Measurements from ENCODE around the gene XXYLT1. TPM values are rescaled to one million over a fixed set of nuclear protein-coding genes. Genes with fewer than 3 reads are reported as not detected.

The XXYLT1 gene
- polyA plus RNA-seq, 2 of the 4 experiments (the other 2 are of a cell fraction): 11.9 to 12.0 TPM

DNA sequence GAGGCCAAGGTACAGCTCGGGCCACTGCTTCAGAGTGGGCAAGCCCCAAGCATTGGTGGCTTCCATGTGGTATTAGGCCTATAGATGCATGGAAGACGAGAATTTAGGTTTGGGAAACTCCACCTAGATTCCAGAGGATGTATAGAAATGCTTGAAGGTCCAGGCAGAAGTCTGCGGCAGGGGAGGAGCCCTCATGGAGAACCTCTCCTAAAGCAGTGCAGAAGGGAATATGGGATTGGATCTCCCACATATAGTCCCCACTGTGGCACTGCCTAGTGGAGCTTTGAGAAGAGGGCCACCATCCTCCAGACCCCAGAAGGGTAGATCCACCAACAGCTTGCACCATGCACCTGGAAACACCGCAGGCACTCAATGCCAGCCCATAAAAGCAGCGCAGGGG, 48.1 kb upstream of the XXYLT1 start (continued):
- TF ChIP-seq HEYL (CRISPR knock-in tag; IDR thresholded peaks at IDR 0.05) (no peak), RCOR1 (IDR thresholded peaks at IDR 0.05; ENCODE audit: low read depth, low read length) (no peak), ZNF302 (CRISPR knock-in tag; IDR thresholded peaks at IDR 0.05) (no peak)
- TF ChIP-seq, protein P1, sequence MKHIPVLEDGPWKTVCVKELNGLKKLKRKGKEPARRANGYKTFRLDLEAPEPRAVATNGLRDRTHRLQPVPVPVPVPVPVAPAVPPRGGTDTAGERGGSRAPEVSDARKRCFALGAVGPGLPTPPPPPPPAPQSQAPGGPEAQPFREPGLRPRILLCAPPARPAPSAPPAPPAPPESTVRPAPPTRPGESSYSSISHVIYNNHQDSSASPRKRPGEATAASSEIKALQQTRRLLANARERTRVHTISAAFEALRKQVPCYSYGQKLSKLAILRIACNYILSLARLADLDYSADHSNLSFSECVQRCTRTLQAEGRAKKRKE (CRISPR knock-in tag; IDR thresholded peaks at IDR 0.05; ENCODE audit: low read depth): no peak
- TF ChIP-seq, protein P2, sequence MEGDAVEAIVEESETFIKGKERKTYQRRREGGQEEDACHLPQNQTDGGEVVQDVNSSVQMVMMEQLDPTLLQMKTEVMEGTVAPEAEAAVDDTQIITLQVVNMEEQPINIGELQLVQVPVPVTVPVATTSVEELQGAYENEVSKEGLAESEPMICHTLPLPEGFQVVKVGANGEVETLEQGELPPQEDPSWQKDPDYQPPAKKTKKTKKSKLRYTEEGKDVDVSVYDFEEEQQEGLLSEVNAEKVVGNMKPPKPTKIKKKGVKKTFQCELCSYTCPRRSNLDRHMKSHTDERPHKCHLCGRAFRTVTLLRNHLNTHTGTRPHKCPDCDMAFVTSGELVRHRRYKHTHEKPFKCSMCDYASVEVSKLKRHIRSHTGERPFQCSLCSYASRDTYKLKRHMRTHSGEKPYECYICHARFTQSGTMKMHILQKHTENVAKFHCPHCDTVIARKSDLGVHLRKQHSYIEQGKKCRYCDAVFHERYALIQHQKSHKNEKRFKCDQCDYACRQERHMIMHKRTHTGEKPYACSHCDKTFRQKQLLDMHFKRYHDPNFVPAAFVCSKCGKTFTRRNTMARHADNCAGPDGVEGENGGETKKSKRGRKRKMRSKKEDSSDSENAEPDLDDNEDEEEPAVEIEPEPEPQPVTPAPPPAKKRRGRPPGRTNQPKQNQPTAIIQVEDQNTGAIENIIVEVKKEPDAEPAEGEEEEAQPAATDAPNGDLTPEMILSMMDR (IDR thresholded peaks at IDR 0.05): no peak

DNA sequence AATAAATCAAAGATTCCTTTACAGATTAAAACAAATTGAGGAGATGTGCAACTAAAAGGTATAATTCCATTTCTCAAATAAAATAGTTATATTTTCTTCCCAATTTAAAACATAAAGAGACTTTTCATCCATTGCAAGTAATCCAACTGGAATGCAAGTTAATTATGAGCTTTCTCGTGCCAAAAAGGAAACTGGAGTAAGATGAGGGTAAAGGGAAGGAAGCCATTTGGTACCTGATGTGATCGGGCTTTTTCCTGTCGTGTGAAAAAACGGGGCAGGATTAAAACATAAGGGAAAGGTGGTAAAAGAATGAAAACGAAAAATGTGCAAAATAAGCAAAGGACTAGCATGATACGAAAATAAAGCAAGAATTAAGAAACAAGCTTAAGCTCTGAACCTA, 41.8 kb upstream of the XXYLT1 start:
- ChIA-PET POLR2A (no interaction called here), CTCF (interaction anchor here (0.8 kb wide), 1 partner anchor 41 kb away, joined by 3 read pairs; no protein-coding TSS in a partner anchor)
- Histone ChIP-seq H3K4me1 (peaks cover 11% of the 10 kb centered on the region), H3K9me3 (no peaks in the 10 kb centered on the region), H3K27ac (no peak overlapping the region), H3K4me3 (no peak overlapping the region), H3K4me2 (no peak overlapping the region)
- FAIRE-seq (no peak), DNase-seq (ENCODE audit: low read depth in 1 of 2, low spot score in 1 of 2) (no peak), ATAC-seq (no peak)
- TF ChIP-seq, protein P3, sequence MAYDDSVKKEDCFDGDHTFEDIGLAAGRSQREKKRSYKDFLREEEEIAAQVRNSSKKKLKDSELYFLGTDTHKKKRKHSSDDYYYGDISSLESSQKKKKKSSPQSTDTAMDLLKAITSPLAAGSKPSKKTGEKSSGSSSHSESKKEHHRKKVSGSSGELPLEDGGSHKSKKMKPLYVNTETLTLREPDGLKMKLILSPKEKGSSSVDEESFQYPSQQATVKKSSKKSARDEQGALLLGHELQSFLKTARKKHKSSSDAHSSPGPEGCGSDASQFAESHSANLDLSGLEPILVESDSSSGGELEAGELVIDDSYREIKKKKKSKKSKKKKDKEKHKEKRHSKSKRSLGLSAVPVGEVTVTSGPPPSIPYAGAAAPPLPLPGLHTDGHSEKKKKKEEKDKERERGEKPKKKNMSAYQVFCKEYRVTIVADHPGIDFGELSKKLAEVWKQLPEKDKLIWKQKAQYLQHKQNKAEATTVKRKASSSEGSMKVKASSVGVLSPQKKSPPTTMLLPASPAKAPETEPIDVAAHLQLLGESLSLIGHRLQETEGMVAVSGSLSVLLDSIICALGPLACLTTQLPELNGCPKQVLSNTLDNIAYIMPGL (CRISPR knock-in tag; IDR thresholded peaks at IDR 0.05; ENCODE audit: borderline replicate concordance): no peak
- TF ChIP-seq ESRRA (IDR thresholded peaks at IDR 0.05; ENCODE audit: borderline replicate concordance, low read length) (no peak), POLR2AphosphoS2 (conservative IDR thresholded peaks at IDR 0.05; ENCODE audit: low read length) (no peak), NFE2L2 (conservative IDR thresholded peaks at IDR 0.05; ENCODE audit: low read length) (no peak), CBX8 (IDR thresholded peaks at IDR 0.05) (no peak), RCOR1 (IDR thresholded peaks at IDR 0.05; ENCODE audit: low read depth, low read length) (no peak), CHD4 (IDR thresholded peaks at IDR 0.05; ENCODE audit: borderline replicate concordance) (no peak), ZNF302 (CRISPR knock-in tag; IDR thresholded peaks at IDR 0.05) (no peak), MYC (IDR thresholded peaks at IDR 0.05; ENCODE audit: borderline replicate concordance, low read length) (no peak), KDM5A (IDR thresholded peaks at IDR 0.05) (no peak), GATA3 (IDR thresholded peaks at IDR 0.05; ENCODE audit: borderline replicate concordance) (no peak), KDM1A (IDR thresholded peaks at IDR 0.05; ENCODE audit: low read depth) (no peak), ZSCAN20 (CRISPR knock-in tag; IDR thresholded peaks at IDR 0.05) (no peak)
- TF ChIP-seq, protein P4, sequence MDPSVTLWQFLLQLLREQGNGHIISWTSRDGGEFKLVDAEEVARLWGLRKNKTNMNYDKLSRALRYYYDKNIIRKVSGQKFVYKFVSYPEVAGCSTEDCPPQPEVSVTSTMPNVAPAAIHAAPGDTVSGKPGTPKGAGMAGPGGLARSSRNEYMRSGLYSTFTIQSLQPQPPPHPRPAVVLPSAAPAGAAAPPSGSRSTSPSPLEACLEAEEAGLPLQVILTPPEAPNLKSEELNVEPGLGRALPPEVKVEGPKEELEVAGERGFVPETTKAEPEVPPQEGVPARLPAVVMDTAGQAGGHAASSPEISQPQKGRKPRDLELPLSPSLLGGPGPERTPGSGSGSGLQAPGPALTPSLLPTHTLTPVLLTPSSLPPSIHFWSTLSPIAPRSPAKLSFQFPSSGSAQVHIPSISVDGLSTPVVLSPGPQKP (IDR thresholded peaks at IDR 0.05; ENCODE audit: low read depth, low read length): no peak
- TF ChIP-seq, protein P5, sequence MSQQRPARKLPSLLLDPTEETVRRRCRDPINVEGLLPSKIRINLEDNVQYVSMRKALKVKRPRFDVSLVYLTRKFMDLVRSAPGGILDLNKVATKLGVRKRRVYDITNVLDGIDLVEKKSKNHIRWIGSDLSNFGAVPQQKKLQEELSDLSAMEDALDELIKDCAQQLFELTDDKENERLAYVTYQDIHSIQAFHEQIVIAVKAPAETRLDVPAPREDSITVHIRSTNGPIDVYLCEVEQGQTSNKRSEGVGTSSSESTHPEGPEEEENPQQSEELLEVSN (IDR thresholded peaks at IDR 0.05; ENCODE audit: borderline replicate concordance, low read depth): no peak
- TF ChIP-seq, protein P2 (IDR thresholded peaks at IDR 0.05): no peak
- 89% methylated on average over 6 of the region's 6 CpGs for WGBS (ENCODE audit: missing lambda C conversion rate)

Data from A549 (cell line).